ENCODE data around the gene DNAJC16. TPM values are rescaled to one million over a fixed set of nuclear protein-coding genes. Genes with fewer than 3 reads are reported as not detected.
A peak's percentile ranks its signal among the peaks of the same experiment; 100 is the strongest.

The DNAJC16 gene
- total RNA-seq, 1 experiment from 2014 or later: 23.2 TPM

- Histone ChIP-seq H3K4me1 (no peaks in the 10 kb centered on the region), H3K4me3 (no peak overlapping the region), H3K36me3 (no peaks in the 10 kb centered on the region), H3K27ac (no peak overlapping the region), H3K9me3 (replicated peaks) (no peaks in the 10 kb centered on the region), H3K27me3 (no peaks in the 10 kb centered on the region)
- DNase-seq: no peak
Measured at GRCh38 chr1:15605398-15606383, 79.0 kb downstream of the DNAJC16 start.

- Histone ChIP-seq H3K4me1 (no peaks in the 10 kb centered on the region), H3K36me3 (no peaks in the 10 kb centered on the region), H3K27ac (no peak overlapping the region), H3K9me3 (replicated peaks) (no peaks in the 10 kb centered on the region), H3K4me3 (no peak overlapping the region), H3K27me3 (no peaks in the 10 kb centered on the region)
- DNase-seq: no peak
Measured at GRCh38 chr1:15609631-15610030, 83.0 kb downstream of the DNAJC16 start.

GRCh38 chr1:15610167-15610566, 83.5 kb downstream of the DNAJC16 start:
- no peaks in the 10 kb centered on the region for H3K27me3 ChIP-seq
- H3K36me3 ChIP-seq: no peaks in the 10 kb centered on the region
- no peaks in the 10 kb centered on the region for H3K4me1 ChIP-seq
- DNase-seq: no peak
- no peak overlapping the region for H3K4me3 ChIP-seq
- H3K27ac ChIP-seq: no peak overlapping the region
- H3K9me3 ChIP-seq (replicated peaks): no peaks in the 10 kb centered on the region

GRCh38 chr1:15616373-15617172, 89.9 kb downstream of the DNAJC16 start:
- peak; percentile 49 to 72 for DNase-seq
- Histone ChIP-seq H3K4me3 (peak overlapping the region; percentile 90), H3K27me3 (no peaks in the 10 kb centered on the region), H3K9me3 (replicated peaks) (no peaks in the 10 kb centered on the region), H3K4me1 (no peaks in the 10 kb centered on the region), H3K27ac (no peak overlapping the region; the same call in 1 of the 2 replicates), H3K36me3 (0 out of 2 replicates have a peak, but pooled peaks cover 4% of the 10 kb centered on the region)

- DNase-seq: peak; percentile 99
- Histone ChIP-seq H3K36me3 (0 out of 2 replicates have a peak, but pooled peaks cover 4% of the 10 kb centered on the region), H3K9me3 (replicated peaks) (no peaks in the 10 kb centered on the region), H3K4me3 (peak within 1 kb of the TSS; percentile 90), H3K27ac (peak within 1 kb of the TSS; percentile 66), H3K27me3 (no peaks in the 10 kb centered on the region), H3K4me1 (no peaks in the 10 kb centered on the region)
Measured at GRCh38 chr1:15617173-15618076, 90.8 kb downstream of the DNAJC16 start, which contains the start of gene DDI2. Gene DDI2 (plus strand): TSS chr1:15617458. CDS start chr1:15617671, 213 bp downstream.

- Histone ChIP-seq H3K36me3 (0 out of 2 replicates have a peak, but pooled peaks cover 4% of the 10 kb centered on the region), H3K4me3 (peak overlapping the region; percentile 90), H3K27me3 (no peaks in the 10 kb centered on the region), H3K4me1 (no peaks in the 10 kb centered on the region), H3K27ac (peak overlapping the region; percentile 66), H3K9me3 (replicated peaks) (no peaks in the 10 kb centered on the region)
- DNase-seq: no peak
Measured at GRCh38 chr1:15618077-15618654, 91.5 kb downstream of the DNAJC16 start.

GRCh38 chr1:15618655-15619525, 92.2 kb downstream of the DNAJC16 start:
- no peaks in the 10 kb centered on the region for H3K4me1 ChIP-seq
- H3K27me3 ChIP-seq: no peaks in the 10 kb centered on the region
- peak overlapping the region; percentile 90 for H3K4me3 ChIP-seq
- DNase-seq: no peak
- H3K36me3 ChIP-seq: 0 out of 2 replicates have a peak, but pooled peaks cover 4% of the 10 kb centered on the region
- H3K27ac ChIP-seq: no peak overlapping the region
- H3K9me3 ChIP-seq (replicated peaks): no peaks in the 10 kb centered on the region

- no peak for DNase-seq
- Histone ChIP-seq H3K9me3 (replicated peaks) (no peaks in the 10 kb centered on the region), H3K36me3 (0 out of 2 replicates have a peak, but pooled peaks cover 4% of the 10 kb centered on the region), H3K4me1 (no peaks in the 10 kb centered on the region), H3K4me3 (no peak overlapping the region), H3K27ac (no peak overlapping the region), H3K27me3 (no peaks in the 10 kb centered on the region)
Measured at GRCh38 chr1:15620155-15620545, 93.5 kb downstream of the DNAJC16 start.

GRCh38 chr1:15620902-15621682, 94.4 kb downstream of the DNAJC16 start:
- peaks cover 4% of the 10 kb centered on the region; the same call in 1 of the 2 replicates for H3K36me3 ChIP-seq
- H3K27me3 ChIP-seq: no peaks in the 10 kb centered on the region
- H3K4me1 ChIP-seq: no peaks in the 10 kb centered on the region
- no peaks in the 10 kb centered on the region for H3K9me3 ChIP-seq (replicated peaks)
- H3K4me3 ChIP-seq: no peak overlapping the region
- H3K27ac ChIP-seq: no peak overlapping the region
- no peak for DNase-seq

GRCh38 chr1:15621975-15622374, 95.3 kb downstream of the DNAJC16 start:
- H3K4me3 ChIP-seq: no peak overlapping the region

GRCh38 chr1:15622712-15623373, 96.2 kb downstream of the DNAJC16 start:
- H3K36me3 ChIP-seq: peaks cover 8% of the 10 kb centered on the region; the same call in 1 of the 2 replicates
- H3K27me3 ChIP-seq: no peaks in the 10 kb centered on the region
- no peak overlapping the region for H3K4me3 ChIP-seq
- DNase-seq: no peak
- no peak overlapping the region for H3K27ac ChIP-seq
- peaks cover 6% of the 10 kb centered on the region; the same call in 1 of the 2 replicates for H3K4me1 ChIP-seq
- no peaks in the 10 kb centered on the region for H3K9me3 ChIP-seq (replicated peaks)

More at GRCh38 chr1:15621975-15622374, 95.3 kb downstream of the DNAJC16 start:
- H3K27me3 ChIP-seq: no peaks in the 10 kb centered on the region
- peaks cover 6% of the 10 kb centered on the region; the same call in 1 of the 2 replicates for H3K36me3 ChIP-seq
- H3K27ac ChIP-seq: no peak overlapping the region
- no peaks in the 10 kb centered on the region for H3K4me1 ChIP-seq
- DNase-seq: no peak
- no peaks in the 10 kb centered on the region for H3K9me3 ChIP-seq (replicated peaks)

GRCh38 chr1:15623435-15623834, 96.8 kb downstream of the DNAJC16 start:
- DNase-seq: no peak
- Histone ChIP-seq H3K27me3 (no peaks in the 10 kb centered on the region), H3K36me3 (peaks cover 12% of the 10 kb centered on the region), H3K27ac (no peak overlapping the region), H3K4me3 (no peak overlapping the region), H3K9me3 (replicated peaks) (no peaks in the 10 kb centered on the region), H3K4me1 (peaks cover 6% of the 10 kb centered on the region; the same call in 1 of the 2 replicates)
